ENCODE data around the gene CLEC18B.
"Not testable (repeated sequence)": the region's sequence is repeated elsewhere in the genome, so short reads cannot be mapped to it uniquely, and the experiment has no call there.

Gene CLEC18B

GRCh38 chr16:74361646-74362610, 59.4 kb downstream of the CLEC18B start:
- in situ Hi-C loops (cut with MboI; ENCODE audit: low sequenced_read_pairs), result not testable (repeated sequence)

Measured in HL-60/S4 (cell line).